GM18861 (cell line): ENCODE measurements around the gene SPATA46.
"Not testable (repeated sequence)": the region's sequence is repeated elsewhere in the genome, so short reads cannot be mapped to it uniquely, and the experiment has no call there.

Source experiments
- ATAC-seq: cut with Tn5 transposase; IDR thresholded peaks from one replicate; pipeline ENCODE4 v1.9.1; 2021; ENCODE audit not compliant: unreplicated experiment

SPATA46 gene

GRCh38 chr1:162358928-162359327 lies 17.7 kb downstream of the SPATA46 start:
- no peak for ATAC-seq

DNA sequence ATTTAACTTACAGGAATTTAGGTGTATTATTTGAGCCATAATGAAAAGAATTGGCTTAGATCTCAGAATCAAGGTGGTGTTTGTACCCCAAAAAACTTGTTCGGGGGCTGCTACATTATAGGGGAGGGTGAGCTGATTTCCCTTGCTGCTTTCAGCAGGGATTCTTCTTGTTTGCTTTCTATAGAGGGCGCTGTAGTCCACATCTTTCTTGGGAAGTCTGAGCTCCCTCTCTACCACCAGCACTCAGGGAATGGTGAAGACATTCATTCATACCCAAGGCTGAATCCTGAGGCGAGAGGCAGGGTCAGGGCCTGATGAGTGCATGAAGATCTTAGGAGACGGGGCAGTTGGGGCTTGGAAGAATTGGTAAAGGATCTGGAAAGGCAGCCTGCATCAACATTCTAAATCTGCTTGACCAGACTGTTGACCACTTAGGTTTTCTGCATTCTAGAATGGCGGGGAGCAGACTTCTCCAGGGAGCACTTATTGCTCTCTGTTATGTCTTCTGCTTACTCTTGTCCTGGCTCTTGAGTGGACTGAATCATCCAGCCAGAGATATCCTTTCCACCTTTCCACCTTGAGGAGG lies 18.9 kb downstream of the SPATA46 start:
- no peak for ATAC-seq

DNA sequence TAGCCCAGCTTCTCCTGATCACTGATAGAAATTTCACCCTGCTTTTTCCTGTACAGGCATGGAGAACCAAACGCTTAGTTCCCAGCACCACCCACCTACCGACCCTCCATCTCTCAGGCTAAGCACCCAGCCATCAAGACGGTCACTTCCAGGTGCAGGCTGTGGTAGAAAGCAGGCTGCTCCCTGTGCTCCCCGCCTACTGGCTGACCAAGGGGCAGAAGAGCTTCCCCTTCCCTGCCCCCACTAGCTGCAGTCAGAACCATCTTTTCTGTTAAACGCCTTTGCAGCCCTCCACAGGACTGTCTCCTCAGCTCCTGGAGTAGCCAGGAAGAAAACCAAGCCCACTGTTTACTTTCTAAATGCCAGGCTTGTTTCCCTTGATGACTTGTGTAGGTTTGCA lies 23.0 kb downstream of the SPATA46 start:
- no peak for ATAC-seq

DNA sequence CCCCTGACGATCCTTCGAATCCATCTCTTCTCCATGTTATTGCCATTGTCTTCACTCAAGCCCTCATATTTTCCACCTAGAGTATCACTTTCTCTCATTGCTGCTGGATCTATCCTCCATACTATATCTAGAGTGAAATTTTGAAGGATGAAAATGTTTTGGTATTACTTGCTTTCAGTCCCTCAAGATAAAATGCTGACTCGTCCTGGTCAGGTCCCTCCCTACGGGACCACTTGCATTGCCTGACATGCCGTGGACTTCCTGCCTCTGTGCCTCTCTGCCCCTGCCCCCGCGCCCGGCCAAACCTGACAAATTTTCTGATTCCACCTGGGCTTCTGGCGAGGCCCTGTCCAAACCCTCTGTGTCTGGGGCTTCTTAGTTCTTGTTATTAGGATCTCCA lies 23.6 kb downstream of the SPATA46 start:
- ATAC-seq: no peak

- not testable (repeated sequence) for ATAC-seq
Observed at GRCh38 chr1:162351874-162352273, 24.8 kb downstream of the SPATA46 start.

- ATAC-seq: no peak
Observed at GRCh38 chr1:162351246-162351842, 25.3 kb downstream of the SPATA46 start.

- ATAC-seq: no peak
Observed at GRCh38 chr1:162349635-162350330, 26.9 kb downstream of the SPATA46 start.

GRCh38 chr1:162347281-162347680 lies 29.4 kb downstream of the SPATA46 start:
- ATAC-seq: no peak

GRCh38 chr1:162343470-162343869 lies 33.2 kb downstream of the SPATA46 start:
- ATAC-seq: no peak

DNA sequence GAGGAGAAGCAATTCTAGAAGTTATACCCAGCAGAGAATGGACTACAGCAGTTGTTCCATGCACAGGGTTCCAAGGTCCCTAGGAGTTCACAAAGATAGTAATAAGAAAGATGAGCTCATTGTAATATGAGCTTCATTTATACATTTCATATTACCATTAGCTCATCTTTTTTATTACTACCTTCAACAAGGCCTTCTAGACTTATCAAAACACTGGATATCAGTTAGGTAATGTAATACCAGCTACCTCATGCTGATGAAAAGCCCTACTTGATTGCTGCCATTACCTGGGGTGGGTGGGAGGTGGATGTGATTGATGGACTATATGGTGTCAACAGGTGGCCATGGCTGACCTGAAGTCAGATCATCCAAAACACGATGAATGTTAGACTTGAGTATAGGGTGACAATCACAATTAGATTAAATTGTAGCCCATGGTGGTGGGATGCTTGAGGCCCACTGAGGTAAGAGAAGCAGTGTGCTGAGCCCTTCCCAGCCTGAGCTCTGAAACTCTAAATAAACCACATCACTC lies 34.1 kb downstream of the SPATA46 start:
- ATAC-seq: no peak

- ATAC-seq: no peak
Observed at GRCh38 chr1:162336621-162337285, 39.9 kb downstream of the SPATA46 start.

- no peak for ATAC-seq
Observed at GRCh38 chr1:162335126-162335525, 41.5 kb downstream of the SPATA46 start.

GRCh38 chr1:162333991-162334390 lies 42.7 kb downstream of the SPATA46 start:
- no peak for ATAC-seq

- no peak for ATAC-seq
Observed at GRCh38 chr1:162329826-162330225, 46.8 kb downstream of the SPATA46 start.

- no peak for ATAC-seq
Observed at GRCh38 chr1:162328512-162328911, 48.1 kb downstream of the SPATA46 start.

- ATAC-seq: no peak
Observed at GRCh38 chr1:162327788-162328165, 48.9 kb downstream of the SPATA46 start.

- ATAC-seq: no peak
Observed at GRCh38 chr1:162327144-162327787, 49.4 kb downstream of the SPATA46 start.

DNA sequence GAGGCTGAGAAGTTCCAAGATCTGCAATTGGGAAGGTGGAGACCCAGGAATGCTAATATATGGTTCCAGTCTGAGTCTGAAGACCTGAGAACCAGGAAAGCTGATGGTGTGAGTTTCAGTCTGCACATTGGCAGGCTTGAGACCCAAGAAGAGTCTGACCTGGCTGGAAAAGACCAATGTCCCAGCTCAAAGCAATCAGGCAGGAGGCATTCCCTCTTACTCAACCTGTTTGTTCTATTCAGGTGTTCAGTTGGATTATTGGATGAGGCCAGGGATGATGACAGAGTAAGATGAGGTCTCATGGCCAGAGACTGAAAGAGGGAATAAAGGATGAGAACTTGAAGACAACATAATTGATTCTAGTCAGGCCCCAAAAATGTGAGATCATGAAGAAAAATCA lies 50.1 kb downstream of the SPATA46 start:
- no peak for ATAC-seq

GRCh38 chr1:162324396-162324795 lies 52.3 kb downstream of the SPATA46 start:
- ATAC-seq: no peak
